HepG2 (cell line): ENCODE results near the gene RARG. TPM values are rescaled to one million over a fixed set of nuclear protein-coding genes. Genes with fewer than 3 reads are reported as not detected.

Source experiments
- ELF4 ChIP-seq: sonication (generic); formaldehyde crosslinking; IDR thresholded peaks from 2 replicates; pipeline ENCODE4 v1.5.0; 2020; ENCODE audit warnings: missing genetic modification reagents, mild to moderate bottlenecking, moderate library complexity, borderline replicate concordance
- KIAA2018 ChIP-seq: sonication (generic); formaldehyde crosslinking; IDR thresholded peaks from 2 replicates; pipeline ENCODE4 v1.5.0; 2020; ENCODE audit warnings: mild to moderate bottlenecking, missing genetic modification reagents, borderline replicate concordance
- MXD1 ChIP-seq: sonication (generic); formaldehyde crosslinking; IDR thresholded peaks from 2 replicates; pipeline ENCODE4 v1.4.0; 2020; ENCODE audit warnings: mild to moderate bottlenecking, missing genetic modification reagents
- TARDBP ChIP-seq: sonication (generic); formaldehyde crosslinking; IDR thresholded peaks from 2 replicates; pipeline ENCODE4 v1.8.0; 2022; ENCODE audit warnings: mild to moderate bottlenecking, missing genetic modification reagents
- ZNF33A ChIP-seq: sonication (generic); formaldehyde crosslinking; IDR thresholded peaks from 2 replicates; pipeline ENCODE4 v1.5.1; 2020; ENCODE audit warnings: missing genetic modification reagents, mild to moderate bottlenecking, moderate library complexity, borderline replicate concordance
- ZNF644 ChIP-seq: IDR thresholded peaks from 2 replicates; pipeline ENCODE4 v1.6.1; 2016; ENCODE audit warnings: low read depth
- polyA plus RNA-seq, 8 experiments: library from polyadenylated mRNA; depleted of rRNA in 3 of 8; stranded (reverse) in 7 of 8; unstranded in 1 of 8; fragments of >200 nt; fragmentation: Illumina TruSeq in 4 of 8; extraction: Trizol in 4 of 8; gene quantifications; 2 replicates each; pipeline versions ENCODE4 v1.2.1 to v1.2.3, GENCODE V29; 2011 to 2016; ENCODE audit warnings: low read depth in 4 of 8, missing spikeins in 1 of 8, mixed read lengths in 1 of 8; ENCODE audit not compliant: insufficient read depth in 1 of 8
- total RNA-seq, 5 experiments: library from RNA; depleted of rRNA; stranded (reverse); fragments of >200 nt; fragmentation: Illumina TruSeq; extraction: Trizol; gene quantifications; 2 replicates each; pipeline ENCODE4 v1.2.3, GENCODE V29; 2016; ENCODE audit warnings: low read depth in 1 of 5
- TF ChIP-seq, protein P1 (sequence below): sonication (generic); formaldehyde crosslinking; IDR thresholded peaks from 2 replicates; pipeline ENCODE4 v1.5.1; 2020; ENCODE audit warnings: mild to moderate bottlenecking, missing genetic modification reagents
- TF ChIP-seq, protein P2 (sequence below), 2 experiments: sonication (generic) in 1 of 2; formaldehyde crosslinking in 1 of 2; IDR thresholded peaks; 2 replicates each; pipeline versions ENCODE4 v1.6.1 to v1.9.0; 2014 to 2022; ENCODE audit warnings: antibody characterized with exemption in 1 of 2, borderline replicate concordance in 1 of 2, inconsistent platforms in 1 of 2, low read depth in 1 of 2, missing genetic modification reagents in 1 of 2

The RARG gene
- total and polyA plus RNA-seq, 2 of the 13 experiments (the other 11 are each of a cell fraction or from before 2014, with no cell fraction given), result 0.77 to 1.5 TPM

GRCh38 chr12:53251477-53252348 lies 19.7 kb upstream of the RARG start (continued):
- TF ChIP-seq ELF4 (CRISPR knock-in tag) (no peak), KIAA2018 (CRISPR knock-in tag) (no peak), TARDBP (CRISPR knock-in tag) (no peak), ZNF33A (no peak), ZNF644 (CRISPR knock-in tag) (no peak), MXD1 (CRISPR knock-in tag) (peak; percentile 49; the same call in 1 of the 2 replicates)
- TF ChIP-seq, protein P1, sequence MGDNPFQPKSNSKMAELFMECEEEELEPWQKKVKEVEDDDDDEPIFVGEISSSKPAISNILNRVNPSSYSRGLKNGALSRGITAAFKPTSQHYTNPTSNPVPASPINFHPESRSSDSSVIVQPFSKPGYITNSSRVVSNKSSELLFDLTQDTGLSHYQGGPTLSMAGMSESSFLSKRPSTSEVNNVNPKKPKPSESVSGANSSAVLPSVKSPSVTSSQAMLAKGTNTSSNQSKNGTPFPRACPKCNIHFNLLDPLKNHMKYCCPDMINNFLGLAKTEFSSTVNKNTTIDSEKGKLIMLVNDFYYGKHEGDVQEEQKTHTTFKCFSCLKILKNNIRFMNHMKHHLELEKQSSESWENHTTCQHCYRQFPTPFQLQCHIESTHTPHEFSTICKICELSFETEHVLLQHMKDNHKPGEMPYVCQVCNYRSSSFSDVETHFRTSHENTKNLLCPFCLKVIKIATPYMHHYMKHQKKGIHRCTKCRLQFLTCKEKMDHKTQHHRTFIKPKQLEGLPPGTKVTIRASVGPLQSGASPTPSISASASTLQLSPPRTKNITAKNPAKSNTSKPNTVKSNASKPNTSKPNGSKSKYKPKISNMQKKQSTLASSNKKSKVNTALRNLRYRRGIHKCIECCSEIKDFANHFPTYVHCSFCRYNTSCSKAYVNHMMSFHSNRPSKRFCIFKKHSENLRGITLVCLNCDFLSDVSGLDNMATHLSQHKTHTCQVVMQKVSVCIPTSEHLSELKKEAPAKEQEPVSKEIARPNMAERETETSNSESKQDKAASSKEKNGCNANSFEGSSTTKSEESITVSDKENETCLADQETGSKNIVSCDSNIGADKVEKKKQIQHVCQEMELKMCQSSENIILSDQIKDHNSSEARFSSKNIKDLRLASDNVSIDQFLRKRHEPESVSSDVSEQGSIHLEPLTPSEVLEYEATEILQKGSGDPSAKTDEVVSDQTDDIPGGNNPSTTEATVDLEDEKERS (CRISPR knock-in tag), result no peak
- TF ChIP-seq, protein P2, sequence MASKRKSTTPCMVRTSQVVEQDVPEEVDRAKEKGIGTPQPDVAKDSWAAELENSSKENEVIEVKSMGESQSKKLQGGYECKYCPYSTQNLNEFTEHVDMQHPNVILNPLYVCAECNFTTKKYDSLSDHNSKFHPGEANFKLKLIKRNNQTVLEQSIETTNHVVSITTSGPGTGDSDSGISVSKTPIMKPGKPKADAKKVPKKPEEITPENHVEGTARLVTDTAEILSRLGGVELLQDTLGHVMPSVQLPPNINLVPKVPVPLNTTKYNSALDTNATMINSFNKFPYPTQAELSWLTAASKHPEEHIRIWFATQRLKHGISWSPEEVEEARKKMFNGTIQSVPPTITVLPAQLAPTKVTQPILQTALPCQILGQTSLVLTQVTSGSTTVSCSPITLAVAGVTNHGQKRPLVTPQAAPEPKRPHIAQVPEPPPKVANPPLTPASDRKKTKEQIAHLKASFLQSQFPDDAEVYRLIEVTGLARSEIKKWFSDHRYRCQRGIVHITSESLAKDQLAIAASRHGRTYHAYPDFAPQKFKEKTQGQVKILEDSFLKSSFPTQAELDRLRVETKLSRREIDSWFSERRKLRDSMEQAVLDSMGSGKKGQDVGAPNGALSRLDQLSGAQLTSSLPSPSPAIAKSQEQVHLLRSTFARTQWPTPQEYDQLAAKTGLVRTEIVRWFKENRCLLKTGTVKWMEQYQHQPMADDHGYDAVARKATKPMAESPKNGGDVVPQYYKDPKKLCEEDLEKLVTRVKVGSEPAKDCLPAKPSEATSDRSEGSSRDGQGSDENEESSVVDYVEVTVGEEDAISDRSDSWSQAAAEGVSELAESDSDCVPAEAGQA (IDR thresholded peaks at IDR 0.05; ENCODE audit: low read depth), result 0 out of 2 replicates have a peak, but pooled peaks have one; percentile 35
- TF ChIP-seq, protein P2 (CRISPR knock-in tag; IDR thresholded peaks at IDR 0.05; ENCODE audit: borderline replicate concordance), result 0 out of 2 replicates have a peak, but pooled peaks have one; percentile 62
